Endothelial cell of umbilical vein (primary cell): ENCODE data around the gene MED27. TPM values are rescaled to one million over a fixed set of nuclear protein-coding genes. Genes with fewer than 3 reads are reported as not detected.

Source experiments
- BruUV-seq: library from RNA; stranded (reverse); fragments of 400-500 nt; replicated peaks from 2 replicates; lab custom pipeline; 2021; lab: Mats Ljungman, UMichigan
- CTCF ChIA-PET: fragments of 300-600, 350-600 bp; sonication (Branson Sonifier 250); formaldehyde crosslinking; loops from one replicate; lab custom pipeline; 2021; ENCODE audit warnings: antibody characterized with exemption, inconsistent platforms; lab: Charles Lee
- POLR2A ChIA-PET: fragments of 300-600, 350-600 bp; sonication (Branson Sonifier 250); formaldehyde crosslinking; loops from one replicate; lab custom pipeline; 2021; ENCODE audit warnings: antibody characterized with exemption, inconsistent platforms; lab: Charles Lee
- DNase-seq: peaks from one replicate; pipeline ENCODE4 v3.0.0-alpha.2; 2011; ENCODE audit warnings: low read depth, low spot score
- FAIRE-seq: peaks from 2 replicates; lab custom pipeline; 2011; peaks lifted over from hg19 to GRCh38; lab: Jason Lieb, UNC
- H2AFZ ChIP-seq: 2 replicates; pipeline ENCODE4 v1.6.0; 2012; ENCODE audit warnings: low read depth, low read length, control low read depth, inconsistent platforms
- H3K27ac ChIP-seq: 2 replicates; pipeline ENCODE4 v1.5.1; 2011; ENCODE audit warnings: low read depth, mild to moderate bottlenecking, control low read depth, low read length, moderate library complexity; ENCODE audit not compliant: insufficient read depth
- H3K27me3 ChIP-seq, 2 experiments: 2 replicates each; pipeline versions ENCODE4 v1.6.0 to v1.6.1; 2011; ENCODE audit warnings: low read length in 2 of 2, mixed read lengths in 1 of 2; ENCODE audit not compliant: control insufficient read depth in 2 of 2, insufficient read depth in 2 of 2
- H3K36me3 ChIP-seq, 2 experiments: 2 replicates in 1 of 2; 3 replicates in 1 of 2; pipeline ENCODE4 v1.5.1; 2011; ENCODE audit warnings: low read length in 2 of 2, mild to moderate bottlenecking in 1 of 2, moderate library complexity in 1 of 2; ENCODE audit not compliant: control insufficient read depth in 2 of 2, insufficient read depth in 2 of 2; ENCODE audit errors: extremely low read depth in 1 of 2
- H3K4me1 ChIP-seq: 3 replicates; pipeline ENCODE4 v1.5.1; 2011; ENCODE audit warnings: mild to moderate bottlenecking, low read length; ENCODE audit not compliant: control insufficient read depth, insufficient read depth; ENCODE audit errors: extremely low read depth
- H3K4me2 ChIP-seq: 2 replicates; pipeline ENCODE4 v1.6.1; 2011; ENCODE audit warnings: low read length, control low read depth, mixed read lengths; ENCODE audit not compliant: insufficient read depth
- H3K4me3 ChIP-seq, 3 experiments: fragments of 200-600 bp in 1 of 3; sonication (generic), shearing (Covaris generic) in 1 of 3; replicated peaks in 1 of 3; 2 replicates each; pipeline ENCODE4 v1.5.1; 2011 to 2016; ENCODE audit warnings: control low read depth in 3 of 3, low read length in 3 of 3, mild to moderate bottlenecking in 2 of 3, inconsistent platforms in 1 of 3, low read depth in 1 of 3, moderate library complexity in 1 of 3; ENCODE audit not compliant: insufficient read depth in 1 of 3
- H3K79me2 ChIP-seq: 2 replicates; pipeline ENCODE4 v1.6.0; 2012; ENCODE audit warnings: low read length, inconsistent platforms; ENCODE audit not compliant: control insufficient read depth, insufficient read depth
- H3K9ac ChIP-seq: replicated peaks from 2 replicates; pipeline ENCODE3; 2011; ENCODE audit warnings: low read length, control low read depth; ENCODE audit not compliant: insufficient read depth; ENCODE audit errors: extremely low read depth
- H3K9me1 ChIP-seq: replicated peaks from 3 replicates; pipeline ENCODE4 v1.6.0; 2011; ENCODE audit warnings: mild to moderate bottlenecking, low read length; ENCODE audit not compliant: control insufficient read depth, insufficient read depth; ENCODE audit errors: extremely low read depth
- H3K9me3 ChIP-seq: replicated peaks from 2 replicates; pipeline ENCODE4 v1.5.1; 2012; ENCODE audit warnings: low read length, inconsistent platforms; ENCODE audit not compliant: control insufficient read depth, insufficient read depth
- H4K20me1 ChIP-seq: replicated peaks from 2 replicates; pipeline ENCODE3; 2011; ENCODE audit warnings: mild to moderate bottlenecking, low read length; ENCODE audit not compliant: control insufficient read depth, insufficient read depth; ENCODE audit errors: extremely low read depth
- EZH2 ChIP-seq: IDR thresholded peaks from 2 replicates; pipeline ENCODE4 v1.6.1; 2012; ENCODE audit warnings: borderline replicate concordance, low read depth, mild to moderate bottlenecking, moderate library complexity, low read length, inconsistent platforms; ENCODE audit not compliant: severe bottlenecking
- FOS ChIP-seq: IDR thresholded peaks from 2 replicates; pipeline ENCODE4 v1.6.1; 2011; ENCODE audit warnings: mild to moderate bottlenecking, low read length, moderate library complexity, borderline replicate concordance; ENCODE audit not compliant: insufficient read depth
- GATA2 ChIP-seq: IDR thresholded peaks from 2 replicates; pipeline ENCODE4 v1.7.0; 2011; ENCODE audit warnings: low read depth, mild to moderate bottlenecking, moderate library complexity, mixed read lengths, low read length; ENCODE audit not compliant: insufficient read length, insufficient read depth
- JUN ChIP-seq: IDR thresholded peaks from 2 replicates; pipeline ENCODE4 v1.6.1; 2011; ENCODE audit warnings: borderline replicate concordance, low read depth; ENCODE audit not compliant: insufficient read length, insufficient read depth
- MYC ChIP-seq: IDR thresholded peaks from one replicate; pipeline ENCODE4 v1.6.1; 2011; ENCODE audit warnings: mild to moderate bottlenecking, low read depth, low read length
- POLR2A ChIP-seq: IDR thresholded peaks from 2 replicates; pipeline ENCODE4 v1.6.1; 2012; ENCODE audit warnings: low read depth, mild to moderate bottlenecking, control low read depth, low read length
- POLR2AphosphoS5 ChIP-seq: IDR thresholded peaks from 2 replicates; pipeline ENCODE4 v1.6.1; 2012; ENCODE audit warnings: low read depth, mild to moderate bottlenecking, control low read depth, low read length, moderate library complexity; ENCODE audit not compliant: insufficient read depth
- dilution Hi-C: fragments of 300-500 bp; cut with MboI; formaldehyde crosslinking; loops from one replicate; pipeline ENCODE4 v1.15.0; 2019; ENCODE audit warnings: low sequenced_read_pairs; ENCODE audit not compliant: extremely low pct_ligation_motif_present
- intact Hi-C: fragments of 100-400 bp; cut with micrococcal nuclease; formaldehyde crosslinking; loops from one replicate; pipeline ENCODE4 v1.10.0; 2022
- polyA plus RNA-seq, 4 experiments: library from polyadenylated mRNA; depleted of rRNA in 3 of 4; stranded (reverse) in 3 of 4; unstranded in 1 of 4; fragments of >200 nt; gene quantifications; 2 replicates each; pipeline versions ENCODE4 v1.2.1 to v1.2.3, GENCODE V29; 2011 to 2012; ENCODE audit warnings: missing spikeins in 1 of 4
- total RNA-seq: library from RNA; stranded (reverse); gene quantifications from 2 replicates; pipeline ENCODE4 v1.2.3, GENCODE V29; 2021
- TF ChIP-seq, protein P1 (sequence below), 2 donors: IDR thresholded peaks; 1 replicate in 1 of 2; 2 replicates in 1 of 2; pipeline ENCODE4 v1.5.1; 2011; ENCODE audit warnings: low read length in 2 of 2, mild to moderate bottlenecking in 2 of 2, moderate library complexity in 2 of 2, control low read depth in 1 of 2, inconsistent platforms in 1 of 2, low read depth in 1 of 2; ENCODE audit not compliant: insufficient read depth in 1 of 2; ENCODE audit errors: extremely low read depth in 1 of 2
- TF ChIP-seq, protein P2 (sequence below): IDR thresholded peaks from 2 replicates; pipeline ENCODE4 v1.6.1; 2011; ENCODE audit not compliant: insufficient read depth, insufficient read length

Gene MED27
- total and polyA plus RNA-seq, 2 donors (not counting 3 experiments of a cell fraction or from before 2014, with no cell fraction given) = 27.9 to 47.8 TPM

DNA sequence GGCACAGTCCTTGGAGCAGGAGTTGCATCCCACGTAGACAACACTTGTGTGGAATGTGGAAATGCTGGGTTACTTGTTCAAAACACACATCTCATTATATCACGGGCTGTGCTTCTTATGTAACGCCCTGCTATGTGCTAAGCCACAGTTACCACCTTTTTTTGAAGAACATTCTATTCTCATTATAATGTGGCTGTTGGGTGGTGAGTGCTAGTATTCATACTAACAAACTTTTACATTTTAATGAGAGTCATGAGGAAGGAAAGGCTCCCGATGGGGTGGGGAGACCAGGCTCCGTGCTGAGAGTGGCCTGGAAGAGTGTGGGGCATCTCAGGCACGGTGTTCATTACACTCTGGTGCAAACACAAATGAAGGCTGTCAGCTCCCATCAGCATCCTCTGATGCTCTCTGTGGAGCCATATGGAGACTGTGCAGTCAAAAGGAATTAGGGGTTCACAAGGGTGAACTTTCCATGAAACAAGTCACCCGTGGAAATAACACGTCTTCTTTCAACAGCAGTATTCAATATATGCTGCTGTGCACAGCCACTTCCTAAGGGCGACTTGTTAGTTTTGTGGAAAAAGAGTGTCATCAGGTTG is 186.7 kb downstream of the MED27 start:
- no peak for TF ChIP-seq POLR2A
- TF ChIP-seq JUN = no peak
- no peak for TF ChIP-seq MYC
- no peak for TF ChIP-seq POLR2AphosphoS5
- TF ChIP-seq, protein P1, sequence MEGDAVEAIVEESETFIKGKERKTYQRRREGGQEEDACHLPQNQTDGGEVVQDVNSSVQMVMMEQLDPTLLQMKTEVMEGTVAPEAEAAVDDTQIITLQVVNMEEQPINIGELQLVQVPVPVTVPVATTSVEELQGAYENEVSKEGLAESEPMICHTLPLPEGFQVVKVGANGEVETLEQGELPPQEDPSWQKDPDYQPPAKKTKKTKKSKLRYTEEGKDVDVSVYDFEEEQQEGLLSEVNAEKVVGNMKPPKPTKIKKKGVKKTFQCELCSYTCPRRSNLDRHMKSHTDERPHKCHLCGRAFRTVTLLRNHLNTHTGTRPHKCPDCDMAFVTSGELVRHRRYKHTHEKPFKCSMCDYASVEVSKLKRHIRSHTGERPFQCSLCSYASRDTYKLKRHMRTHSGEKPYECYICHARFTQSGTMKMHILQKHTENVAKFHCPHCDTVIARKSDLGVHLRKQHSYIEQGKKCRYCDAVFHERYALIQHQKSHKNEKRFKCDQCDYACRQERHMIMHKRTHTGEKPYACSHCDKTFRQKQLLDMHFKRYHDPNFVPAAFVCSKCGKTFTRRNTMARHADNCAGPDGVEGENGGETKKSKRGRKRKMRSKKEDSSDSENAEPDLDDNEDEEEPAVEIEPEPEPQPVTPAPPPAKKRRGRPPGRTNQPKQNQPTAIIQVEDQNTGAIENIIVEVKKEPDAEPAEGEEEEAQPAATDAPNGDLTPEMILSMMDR (IDR thresholded peaks at IDR 0.05; ENCODE audit: extremely low read depth in 1 of 2, insufficient read depth in 1 of 2, low read depth in 1 of 2, low read length in 2 of 2) = no peak
- no peak for TF ChIP-seq FOS
- TF ChIP-seq EZH2 = no peak
- no peak for TF ChIP-seq GATA2
- TF ChIP-seq, protein P2, sequence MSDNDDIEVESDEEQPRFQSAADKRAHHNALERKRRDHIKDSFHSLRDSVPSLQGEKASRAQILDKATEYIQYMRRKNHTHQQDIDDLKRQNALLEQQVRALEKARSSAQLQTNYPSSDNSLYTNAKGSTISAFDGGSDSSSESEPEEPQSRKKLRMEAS = no peak
- dilution Hi-C loops = loop anchor here (10.0 kb wide), 1 partner anchor 88 kb away; no protein-coding TSS in a partner anchor
- no peak overlapping the region for H3K4me2 ChIP-seq
- no peaks in the 10 kb centered on the region for H3K9me1 ChIP-seq
- DNase-seq = no peak
- no peaks in the 10 kb centered on the region for H3K27me3 ChIP-seq
- no peak overlapping the region for H3K4me3 ChIP-seq
- no peaks in the 10 kb centered on the region for H3K4me1 ChIP-seq
- ChIA-PET CTCF (no interaction called here), POLR2A (no interaction called here)
- FAIRE-seq = no peak
- no peak overlapping the region for H3K9ac ChIP-seq
- no peaks in the 10 kb centered on the region for H3K79me2 ChIP-seq
- no peaks in the 10 kb centered on the region for H3K9me3 ChIP-seq
- no peak overlapping the region for H2AFZ ChIP-seq
- no peak overlapping the region for H3K27ac ChIP-seq
- no peaks in the 10 kb centered on the region for H3K36me3 ChIP-seq
- BruUV-seq = no TSS peak
- no peaks in the 10 kb centered on the region for H4K20me1 ChIP-seq
- intact Hi-C loops = no loop called here
